ENCODE data around the gene TTC19. TPM values are rescaled to one million over a fixed set of nuclear protein-coding genes. Genes with fewer than 3 reads are reported as not detected.

Gene TTC19, protein sequence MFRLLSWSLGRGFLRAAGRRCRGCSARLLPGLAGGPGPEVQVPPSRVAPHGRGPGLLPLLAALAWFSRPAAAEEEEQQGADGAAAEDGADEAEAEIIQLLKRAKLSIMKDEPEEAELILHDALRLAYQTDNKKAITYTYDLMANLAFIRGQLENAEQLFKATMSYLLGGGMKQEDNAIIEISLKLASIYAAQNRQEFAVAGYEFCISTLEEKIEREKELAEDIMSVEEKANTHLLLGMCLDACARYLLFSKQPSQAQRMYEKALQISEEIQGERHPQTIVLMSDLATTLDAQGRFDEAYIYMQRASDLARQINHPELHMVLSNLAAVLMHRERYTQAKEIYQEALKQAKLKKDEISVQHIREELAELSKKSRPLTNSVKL
- 67.8 TPM for total RNA-seq

GRCh38 chr17:15999141-15999973 lies at the start of gene TTC19, which contains the start of gene ZSWIM7:
Gene TTC19, plus strand, starts transcription at chr17:15999824. Its CDS starts 25 bp downstream, at chr17:15999849.
Gene ZSWIM7, minus strand, starts transcription at chr17:15999704. Its CDS starts 110 bp downstream, at chr17:15999594.

Other genes starting within 250 kb of the TTC19 start
- 1.8 TPM for gene ADORA2B, start 54.7 kb upstream of the TTC19 start, total RNA-seq
- gene ZSWIM7, start 120 bp upstream of the TTC19 start, total RNA-seq, result 18.3 TPM
- gene NCOR1, start 215.7 kb downstream of the TTC19 start, total RNA-seq, result 154 TPM
- gene PIGL, start 217.4 kb downstream of the TTC19 start, total RNA-seq, result 41.3 TPM

Data from metanephros (tissue), 1 donor.